Right lobe of liver (tissue), 4 donors: ENCODE measurements around the gene KIAA0319L.

Experiments
- POLR2A ChIP-seq: fragments of 450-650 bp; IDR thresholded peaks from one replicate; pipeline ENCODE4 v1.6.1; 2017; ENCODE audit warnings: antibody characterized with exemption, mild to moderate bottlenecking
- TF ChIP-seq, protein P1 (sequence below), 4 donors: fragments of 200-600 bp in 3 of 4; fragments of 450-650 bp in 1 of 4; IDR thresholded peaks; one replicate each; pipeline versions ENCODE4 v1.5.1 to v1.8.0; 2016 to 2022; ENCODE audit warnings: antibody characterized with exemption in 4 of 4, mild to moderate bottlenecking in 2 of 4
- donor health status: DM: no; HTN: no; CAD: no.
- donor health status: DM: no; HTN: no; CAD: no.
- donor health status: DM: no; HTN: yes; CAD: no.

DNA sequence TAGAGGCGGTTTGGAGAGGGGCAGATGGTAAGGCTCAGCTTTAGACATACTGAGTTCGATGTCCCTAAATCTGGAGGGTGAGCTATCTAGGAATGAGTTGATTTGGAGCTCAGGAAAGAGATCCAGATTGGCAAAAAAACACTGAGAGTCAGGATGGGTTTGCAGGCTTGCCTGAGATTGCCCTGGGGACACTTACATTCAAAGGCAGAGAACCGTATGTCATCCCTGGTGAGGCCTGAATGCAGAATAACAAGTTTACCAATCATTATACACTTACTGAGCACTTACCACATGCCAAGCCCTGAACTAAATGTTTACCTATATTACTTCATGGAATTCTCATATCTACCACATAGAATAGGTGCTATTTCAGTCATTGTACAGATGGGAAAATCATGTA lies 43.4 kb upstream of the KIAA0319L start:
- TF ChIP-seq, protein P1, sequence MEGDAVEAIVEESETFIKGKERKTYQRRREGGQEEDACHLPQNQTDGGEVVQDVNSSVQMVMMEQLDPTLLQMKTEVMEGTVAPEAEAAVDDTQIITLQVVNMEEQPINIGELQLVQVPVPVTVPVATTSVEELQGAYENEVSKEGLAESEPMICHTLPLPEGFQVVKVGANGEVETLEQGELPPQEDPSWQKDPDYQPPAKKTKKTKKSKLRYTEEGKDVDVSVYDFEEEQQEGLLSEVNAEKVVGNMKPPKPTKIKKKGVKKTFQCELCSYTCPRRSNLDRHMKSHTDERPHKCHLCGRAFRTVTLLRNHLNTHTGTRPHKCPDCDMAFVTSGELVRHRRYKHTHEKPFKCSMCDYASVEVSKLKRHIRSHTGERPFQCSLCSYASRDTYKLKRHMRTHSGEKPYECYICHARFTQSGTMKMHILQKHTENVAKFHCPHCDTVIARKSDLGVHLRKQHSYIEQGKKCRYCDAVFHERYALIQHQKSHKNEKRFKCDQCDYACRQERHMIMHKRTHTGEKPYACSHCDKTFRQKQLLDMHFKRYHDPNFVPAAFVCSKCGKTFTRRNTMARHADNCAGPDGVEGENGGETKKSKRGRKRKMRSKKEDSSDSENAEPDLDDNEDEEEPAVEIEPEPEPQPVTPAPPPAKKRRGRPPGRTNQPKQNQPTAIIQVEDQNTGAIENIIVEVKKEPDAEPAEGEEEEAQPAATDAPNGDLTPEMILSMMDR (IDR thresholded peaks at IDR 0.05), result no peak
- no peak for TF ChIP-seq POLR2A
